ENCODE results near the gene EPHB3.

The EPHB3 gene

GRCh38 chr3:184630861-184631471, 69.4 kb downstream of the EPHB3 start:
- no peak for DNase-seq

GRCh38 chr3:184631472-184631861, 69.9 kb downstream of the EPHB3 start:
- no peak for DNase-seq

All from hematopoietic multipotent progenitor cell treated with erythropoietin and hydrocortisone succinate and interleukin-3 and kit ligand, for 8 days (in vitro differentiated cells).